SK-N-MC (cell line): ENCODE data around the gene KRT6B.

Source experiments
- EZH2 ChIP-seq: fragments of 200-600 bp; sonication (generic); IDR thresholded peaks from one replicate; pipeline ENCODE4 v1.6.1; 2017; ENCODE audit warnings: antibody characterized with exemption
- FOXP2 ChIP-seq: optimal IDR thresholded peaks from 2 replicates; pipeline ENCODE3; 2011; ENCODE audit warnings: mild to moderate bottlenecking, moderate library complexity; ENCODE audit not compliant: insufficient read depth; ENCODE audit errors: extremely low read length, control extremely low read depth
- POLR2AphosphoS5 ChIP-seq: IDR thresholded peaks from 2 replicates; pipeline ENCODE4 v1.6.1; 2012; ENCODE audit warnings: mild to moderate bottlenecking, low read depth, low read length, borderline replicate concordance

DNA sequence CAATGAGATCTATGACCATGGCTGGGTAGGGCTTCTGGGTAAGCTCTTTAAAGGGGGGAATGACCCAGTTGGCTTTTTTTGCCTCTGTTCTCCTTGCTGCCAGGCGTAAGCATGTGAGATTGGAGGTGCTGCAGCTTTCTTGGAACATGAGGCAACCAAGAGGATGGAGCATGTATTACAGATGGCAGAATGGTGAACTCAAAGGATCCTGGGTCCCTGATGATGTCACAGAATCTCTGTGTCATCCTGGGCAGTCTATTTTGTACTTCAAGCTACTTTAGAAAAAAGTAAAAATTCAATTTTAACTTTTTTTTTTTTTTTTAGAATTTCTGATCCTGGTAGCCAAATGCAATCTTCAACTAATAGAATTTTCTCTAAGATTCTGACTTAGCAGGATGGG, 53.8 kb downstream of the KRT6B start:
- no peak for TF ChIP-seq EZH2
- no peak for TF ChIP-seq POLR2AphosphoS5
- no peak for TF ChIP-seq FOXP2
